GM23248 (cell line): ENCODE results near the gene RNF207.

Experiments
- EZH2 ChIP-seq: fragments of 200-600 bp; sonication (generic); IDR thresholded peaks from 2 replicates; pipeline ENCODE4 v1.6.1; 2018; ENCODE audit warnings: antibody characterized with exemption, mild to moderate bottlenecking; ENCODE audit not compliant: insufficient read depth, poor library complexity, severe bottlenecking
- EZH2phosphoT487 ChIP-seq: fragments of 200-600 bp; sonication (generic); IDR thresholded peaks from 2 replicates; pipeline ENCODE4 v1.6.1; 2018; ENCODE audit warnings: antibody characterized with exemption, moderate library complexity, mild to moderate bottlenecking, low read depth; ENCODE audit not compliant: insufficient read depth

GRCh38 chr1:6206520-6206855, 569 bp downstream of the RNF207 start:
- TF ChIP-seq EZH2 (no peak), EZH2phosphoT487 (no peak)
